Neural progenitor cell (in vitro differentiated cells): ENCODE data around the gene MACROH2A2. TPM values are rescaled to one million over a fixed set of nuclear protein-coding genes. Genes with fewer than 3 reads are reported as not detected.

Experiments used
- DNase-seq: peaks from one replicate; pipeline ENCODE4 v3.0.0-alpha.2; 2016; ENCODE audit warnings: low spot score
- H2AFZ ChIP-seq: fragments of 200-600 bp; sonication (generic); replicated peaks from 2 replicates; pipeline ENCODE4 v1.6.1; 2016; ENCODE audit warnings: antibody characterized with exemption
- H3F3A ChIP-seq: fragments of 200-600 bp; sonication (generic); 2 replicates; pipeline ENCODE4 v1.6.1; 2016; ENCODE audit warnings: antibody characterized with exemption, low read depth
- H3K27ac ChIP-seq: fragments of 200-600 bp; sonication (generic); 2 replicates; pipeline ENCODE4 v1.5.1; 2016; ENCODE audit warnings: mild to moderate bottlenecking
- H3K27me3 ChIP-seq: fragments of 200-600 bp; sonication (generic); 2 replicates; pipeline ENCODE4 v1.6.1; 2016; ENCODE audit warnings: mild to moderate bottlenecking, moderate library complexity
- H3K36me3 ChIP-seq: fragments of 200-600 bp; sonication (generic); 2 replicates; pipeline ENCODE4 v1.5.1; 2016
- H3K4me1 ChIP-seq: fragments of 200-600 bp; sonication (generic); 2 replicates; pipeline ENCODE4 v1.6.1; 2016; ENCODE audit warnings: mixed run types
- H3K4me2 ChIP-seq: fragments of 200-600 bp; sonication (generic); 2 replicates; pipeline ENCODE4 v1.6.1; 2016
- H3K4me3 ChIP-seq: fragments of 200-600 bp; sonication (generic); 2 replicates; pipeline ENCODE4 v1.5.1; 2016
- H3K79me2 ChIP-seq: fragments of 200-600 bp; sonication (generic); 2 replicates; pipeline ENCODE4 v1.6.1; 2016; ENCODE audit warnings: low read depth
- H3K9ac ChIP-seq: fragments of 200-600 bp; sonication (generic); 2 replicates; pipeline ENCODE4 v1.6.1; 2016
- H3K9me3 ChIP-seq: fragments of 200-600 bp; sonication (generic); 2 replicates; pipeline ENCODE4 v1.5.1; 2016; ENCODE audit warnings: low read depth
- H4K20me1 ChIP-seq: fragments of 200-600 bp; sonication (generic); 2 replicates; pipeline ENCODE4 v1.6.1; 2016; ENCODE audit warnings: low read depth
- H3K27ac Mint-ChIP-seq: 3 replicates; pipeline ENCODE4 v1.8.0; 2021; ENCODE audit warnings: mixed read lengths
- H3K27me3 Mint-ChIP-seq: 2 replicates; pipeline ENCODE4 v1.8.0; 2022; ENCODE audit warnings: low read depth, mild to moderate bottlenecking, inconsistent platforms, moderate library complexity, mixed read lengths; ENCODE audit not compliant: insufficient read depth
- H3K36me3 Mint-ChIP-seq: 3 replicates; pipeline ENCODE4 v1.8.0; 2021; ENCODE audit warnings: mixed read lengths
- H3K4me1 Mint-ChIP-seq: 3 replicates; pipeline ENCODE4 v1.8.0; 2021; ENCODE audit warnings: mixed read lengths
- H3K4me3 Mint-ChIP-seq: 3 replicates; pipeline ENCODE4 v1.8.0; 2021; ENCODE audit warnings: mild to moderate bottlenecking, moderate library complexity, mixed read lengths
- H3K9me3 Mint-ChIP-seq: 3 replicates; pipeline ENCODE4 v1.8.0; 2020; ENCODE audit warnings: mixed read lengths
- CTCF ChIP-seq: fragments of 200-600 bp; sonication (generic); IDR thresholded peaks from 2 replicates; pipeline ENCODE4 v1.5.1; 2017; ENCODE audit warnings: antibody characterized with exemption, mild to moderate bottlenecking
- EZH2 ChIP-seq: fragments of 200-600 bp; sonication (generic); IDR thresholded peaks from 2 replicates; pipeline ENCODE4 v1.6.1; 2017; ENCODE audit warnings: antibody characterized with exemption, mild to moderate bottlenecking, moderate library complexity
- EZH2phosphoT487 ChIP-seq: fragments of 200-600 bp; sonication (generic); IDR thresholded peaks from 2 replicates; pipeline ENCODE4 v1.6.1; 2017; ENCODE audit warnings: antibody characterized with exemption
- total RNA-seq: library from RNA; depleted of rRNA; stranded (reverse); fragments of >200 nt; gene quantifications from 2 replicates; pipeline ENCODE4 v1.2.3, GENCODE V29; 2015; ENCODE audit warnings: low replicate concordance

The MACROH2A2 gene
- total RNA-seq, 1 donor from 2014 or later = 159 TPM

GRCh38 chr10:70146489-70147258 is 94.0 kb downstream of the MACROH2A2 start, which contains the start of gene TYSND1:
Gene TYSND1, minus strand, starts transcription at chr10:70146700. Its CDS starts 114 bp downstream, at chr10:70146586.
- Histone ChIP-seq H3K9ac (peak within 1 kb of the TSS; percentile 42), H3K4me3 (peak within 1 kb of the TSS; percentile 58), H3K9me3 (no peaks in the 10 kb centered on the region), H3F3A (peaks cover 15% of the 10 kb centered on the region), H3K27me3 (no peaks in the 10 kb centered on the region), H3K27ac (peak within 1 kb of the TSS; percentile 93), H3K36me3 (no peaks in the 10 kb centered on the region), H3K79me2 (peaks cover 10% of the 10 kb centered on the region), H3K4me2 (peak within 1 kb of the TSS; percentile 88), H4K20me1 (peaks cover 17% of the 10 kb centered on the region), H2AFZ (peak within 1 kb of the TSS; percentile 89), H3K4me1 (peaks cover 4% of the 10 kb centered on the region)
- Mint-ChIP-seq H3K4me3 (peak within 1 kb of the TSS; percentile 84), H3K4me1 (peaks cover 26% of the 10 kb centered on the region), H3K36me3 (peaks cover 14% of the 10 kb centered on the region), H3K27me3 (peaks cover 4% of the 10 kb centered on the region), H3K9me3 (no peaks in the 10 kb centered on the region), H3K27ac (peak within 1 kb of the TSS; percentile 82)
- peak; percentile 99 for DNase-seq
- TF ChIP-seq CTCF (peak; percentile 56), EZH2phosphoT487 (no peak)

GRCh38 chr10:70147259-70147625 is 94.6 kb downstream of the MACROH2A2 start:
- H3K9ac ChIP-seq = no peak overlapping the region
- Mint-ChIP-seq H3K27me3 (peaks cover 4% of the 10 kb centered on the region), H3K27ac (peak overlapping the region; percentile 82), H3K36me3 (peaks cover 18% of the 10 kb centered on the region), H3K9me3 (no peaks in the 10 kb centered on the region), H3K4me1 (peaks cover 21% of the 10 kb centered on the region), H3K4me3 (peak overlapping the region; percentile 84)
- H3K9me3 ChIP-seq = no peaks in the 10 kb centered on the region
- DNase-seq = no peak
- H3K27ac ChIP-seq = peak overlapping the region; percentile 47
- H3K4me3 ChIP-seq = peak overlapping the region; percentile 58
- H3K4me1 ChIP-seq = peaks cover 4% of the 10 kb centered on the region
- peak overlapping the region; percentile 62 for H3K4me2 ChIP-seq
- H4K20me1 ChIP-seq = peaks cover 15% of the 10 kb centered on the region
- TF ChIP-seq EZH2phosphoT487 (no peak), EZH2 (no peak), CTCF (no peak)
- H3F3A ChIP-seq = peaks cover 15% of the 10 kb centered on the region
- no peaks in the 10 kb centered on the region for H3K36me3 ChIP-seq
- H3K27me3 ChIP-seq = no peaks in the 10 kb centered on the region
- peaks cover 10% of the 10 kb centered on the region for H3K79me2 ChIP-seq
- no peak overlapping the region for H2AFZ ChIP-seq

GRCh38 chr10:70148516-70148915 is 95.9 kb downstream of the MACROH2A2 start:
- H3K4me1 ChIP-seq = peaks cover 4% of the 10 kb centered on the region
- no peak overlapping the region for H3K27ac ChIP-seq
- no peak overlapping the region for H3K4me3 ChIP-seq
- H3K36me3 Mint-ChIP-seq = peaks cover 18% of the 10 kb centered on the region
- H3K27me3 ChIP-seq = no peaks in the 10 kb centered on the region
- peaks cover 15% of the 10 kb centered on the region for H3F3A ChIP-seq
- TF ChIP-seq EZH2phosphoT487 (no peak), EZH2 (no peak), CTCF (no peak)
- H4K20me1 ChIP-seq = peaks cover 15% of the 10 kb centered on the region
- peaks cover 20% of the 10 kb centered on the region for H3K4me1 Mint-ChIP-seq
- no peak overlapping the region for H3K4me2 ChIP-seq
- peaks cover 10% of the 10 kb centered on the region for H3K79me2 ChIP-seq
- peaks cover 9% of the 10 kb centered on the region for H3K36me3 ChIP-seq
- no peak overlapping the region for H2AFZ ChIP-seq
- H3K9me3 Mint-ChIP-seq = no peaks in the 10 kb centered on the region
- DNase-seq = no peak
- no peaks in the 10 kb centered on the region for H3K9me3 ChIP-seq
- H3K27me3 Mint-ChIP-seq = peaks cover 4% of the 10 kb centered on the region
- H3K9ac ChIP-seq = no peak overlapping the region
- no peak overlapping the region for H3K4me3 Mint-ChIP-seq
- peak overlapping the region; percentile 39 for H3K27ac Mint-ChIP-seq
